Measurements from ENCODE around the gene AP2A1.

GRCh38 chr19:49741210-49741844, 25.5 kb upstream of the AP2A1 start:
- TF ChIP-seq MAX (IDR thresholded peaks at IDR 0.05; ENCODE audit: low read depth, low read length) = no peak
- TF ChIP-seq CTCF (IDR thresholded peaks at IDR 0.05; ENCODE audit: low read depth, low read length) = no peak

Measured in NB4 (cell line).